22Rv1 (cell line): Measurements from ENCODE around the gene CYB5B.
A peak's percentile ranks its signal among the peaks of the same experiment; 100 is the strongest.

Source experiments
- H3K27ac ChIP-seq: fragments of 450-650 bp; 2 replicates; pipeline ENCODE4 v1.5.1; 2017
- ZFX ChIP-seq: fragments of 450-650 bp; IDR thresholded peaks from 2 replicates; pipeline ENCODE4 v1.6.1; 2017; ENCODE audit warnings: antibody characterized with exemption, borderline replicate concordance
- TF ChIP-seq, protein P1 (sequence below): fragments of 450-650 bp; IDR thresholded peaks from 2 replicates; pipeline ENCODE4 v1.5.1; 2017; ENCODE audit warnings: mild to moderate bottlenecking

CYB5B gene

DNA sequence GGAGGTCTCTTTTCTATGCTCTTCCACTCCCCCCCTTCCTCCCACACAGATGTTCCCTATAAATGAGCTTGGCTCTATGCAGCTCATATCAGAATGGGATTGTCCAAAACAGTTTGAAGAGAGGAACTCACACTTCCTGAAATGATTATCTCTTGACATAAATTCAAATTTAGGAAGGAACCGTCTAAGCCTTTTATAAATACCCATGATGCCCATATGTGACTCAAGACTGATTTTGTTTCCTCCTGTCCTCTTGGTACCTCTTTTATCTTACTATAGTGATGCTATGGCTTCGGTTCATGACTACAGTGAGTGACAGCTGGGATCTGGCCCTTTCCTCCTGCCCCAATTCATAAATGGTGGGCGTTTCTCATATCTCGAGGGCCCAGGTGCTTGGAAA lies 22.0 kb upstream of the CYB5B start:
- TF ChIP-seq, protein P1, sequence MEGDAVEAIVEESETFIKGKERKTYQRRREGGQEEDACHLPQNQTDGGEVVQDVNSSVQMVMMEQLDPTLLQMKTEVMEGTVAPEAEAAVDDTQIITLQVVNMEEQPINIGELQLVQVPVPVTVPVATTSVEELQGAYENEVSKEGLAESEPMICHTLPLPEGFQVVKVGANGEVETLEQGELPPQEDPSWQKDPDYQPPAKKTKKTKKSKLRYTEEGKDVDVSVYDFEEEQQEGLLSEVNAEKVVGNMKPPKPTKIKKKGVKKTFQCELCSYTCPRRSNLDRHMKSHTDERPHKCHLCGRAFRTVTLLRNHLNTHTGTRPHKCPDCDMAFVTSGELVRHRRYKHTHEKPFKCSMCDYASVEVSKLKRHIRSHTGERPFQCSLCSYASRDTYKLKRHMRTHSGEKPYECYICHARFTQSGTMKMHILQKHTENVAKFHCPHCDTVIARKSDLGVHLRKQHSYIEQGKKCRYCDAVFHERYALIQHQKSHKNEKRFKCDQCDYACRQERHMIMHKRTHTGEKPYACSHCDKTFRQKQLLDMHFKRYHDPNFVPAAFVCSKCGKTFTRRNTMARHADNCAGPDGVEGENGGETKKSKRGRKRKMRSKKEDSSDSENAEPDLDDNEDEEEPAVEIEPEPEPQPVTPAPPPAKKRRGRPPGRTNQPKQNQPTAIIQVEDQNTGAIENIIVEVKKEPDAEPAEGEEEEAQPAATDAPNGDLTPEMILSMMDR: no peak
- TF ChIP-seq ZFX: no peak
- 0 out of 2 replicates have a peak overlapping the region, but pooled peaks have one; percentile 6 for H3K27ac ChIP-seq

DNA sequence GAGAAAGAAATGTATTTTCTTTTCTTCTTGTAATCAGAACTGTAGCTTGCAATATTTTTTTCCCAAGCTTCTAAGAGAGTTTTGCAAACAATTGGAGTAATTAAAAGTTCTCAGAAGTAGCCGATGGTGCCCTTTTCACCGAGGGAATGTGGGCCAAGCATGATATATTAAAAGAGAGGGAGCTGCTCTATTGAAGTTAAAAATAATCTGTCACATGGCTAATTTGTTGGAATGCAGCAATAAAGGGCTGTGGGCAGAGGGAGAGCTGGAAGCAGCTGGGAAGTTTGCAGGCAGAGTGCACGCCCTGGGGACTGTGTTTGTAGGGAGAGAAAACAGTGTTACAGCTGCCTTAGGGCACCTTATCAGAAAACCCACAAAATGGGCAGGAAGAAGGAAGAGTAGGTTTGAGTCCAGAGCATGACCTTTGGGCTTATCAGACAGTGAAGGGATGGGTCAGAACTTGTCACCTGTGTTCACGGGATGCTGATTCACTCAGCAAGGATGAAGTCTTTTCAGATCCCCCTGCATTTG lies 20.1 kb upstream of the CYB5B start:
- peak overlapping the region; percentile 73 for H3K27ac ChIP-seq
- TF ChIP-seq, protein P1: no peak
- no peak for TF ChIP-seq ZFX

DNA sequence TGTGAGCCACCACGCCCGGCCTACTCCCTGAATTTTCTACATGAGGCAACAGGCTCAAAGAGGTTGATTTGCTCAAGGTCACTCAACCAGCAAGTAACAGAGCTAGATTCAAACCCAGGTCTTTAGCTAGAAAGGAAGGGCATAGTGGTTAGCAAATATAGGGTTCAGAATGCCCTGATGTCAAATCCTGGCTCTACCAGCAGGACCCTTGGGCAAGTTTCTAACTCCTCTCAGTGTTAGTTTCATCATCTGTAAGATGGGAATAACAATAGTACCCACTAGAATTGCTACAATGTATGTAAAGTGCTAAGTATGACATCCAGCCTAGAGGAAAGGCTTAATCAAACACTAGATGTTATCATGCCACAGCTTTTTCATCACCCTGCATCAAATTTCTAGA lies 19.1 kb upstream of the CYB5B start:
- H3K27ac ChIP-seq: peak overlapping the region; percentile 73
- TF ChIP-seq ZFX: no peak
- TF ChIP-seq, protein P1: no peak

DNA sequence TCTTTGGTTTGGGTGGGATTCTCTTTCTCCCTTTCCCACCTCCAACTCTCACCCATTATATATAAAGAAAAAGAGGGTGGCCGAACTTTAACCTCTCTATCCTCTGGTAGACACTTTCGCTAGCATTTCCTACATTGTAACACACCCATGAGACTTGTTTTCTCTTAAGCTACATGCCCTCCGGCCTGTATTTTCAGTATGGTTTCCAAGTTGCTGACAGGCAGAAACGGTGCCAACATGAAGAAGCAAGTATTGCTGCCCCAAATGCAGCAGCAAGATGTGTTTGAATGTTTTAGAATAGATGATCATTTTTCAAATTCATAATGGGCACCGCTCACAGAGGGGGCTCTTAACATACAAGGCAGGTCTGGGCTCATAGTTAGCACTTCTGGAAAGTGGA lies 18.7 kb upstream of the CYB5B start:
- TF ChIP-seq, protein P1: no peak
- TF ChIP-seq ZFX: no peak
- H3K27ac ChIP-seq: peak overlapping the region; percentile 73

DNA sequence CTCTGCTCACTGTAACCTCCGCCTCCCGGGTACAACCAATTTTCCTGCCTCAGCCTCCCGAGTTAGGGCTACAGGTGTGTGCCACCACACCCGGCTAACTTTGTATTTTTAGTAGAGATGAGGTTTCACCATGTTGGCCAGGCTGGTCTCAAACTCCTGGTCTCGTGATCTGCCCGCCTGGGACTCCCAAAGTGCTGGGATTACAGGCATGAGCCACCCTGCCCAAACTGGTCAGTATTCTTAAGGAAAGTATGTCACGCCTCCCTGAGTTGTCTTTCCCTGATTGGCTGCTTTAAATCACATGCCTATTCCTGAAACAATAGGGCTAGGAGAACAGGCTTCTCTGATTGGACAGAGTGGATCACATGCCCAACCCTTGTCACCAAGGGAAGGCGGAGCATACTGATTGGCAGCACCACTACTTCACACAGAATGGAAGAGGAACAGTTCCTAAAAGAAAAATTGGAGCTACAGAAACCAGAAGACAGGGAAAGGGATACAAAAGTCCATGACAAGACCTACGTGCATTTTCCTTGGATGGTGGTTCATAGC lies 17.6 kb upstream of the CYB5B start:
- H3K27ac ChIP-seq: peak overlapping the region; percentile 73
- TF ChIP-seq ZFX: no peak
- TF ChIP-seq, protein P1: no peak

DNA sequence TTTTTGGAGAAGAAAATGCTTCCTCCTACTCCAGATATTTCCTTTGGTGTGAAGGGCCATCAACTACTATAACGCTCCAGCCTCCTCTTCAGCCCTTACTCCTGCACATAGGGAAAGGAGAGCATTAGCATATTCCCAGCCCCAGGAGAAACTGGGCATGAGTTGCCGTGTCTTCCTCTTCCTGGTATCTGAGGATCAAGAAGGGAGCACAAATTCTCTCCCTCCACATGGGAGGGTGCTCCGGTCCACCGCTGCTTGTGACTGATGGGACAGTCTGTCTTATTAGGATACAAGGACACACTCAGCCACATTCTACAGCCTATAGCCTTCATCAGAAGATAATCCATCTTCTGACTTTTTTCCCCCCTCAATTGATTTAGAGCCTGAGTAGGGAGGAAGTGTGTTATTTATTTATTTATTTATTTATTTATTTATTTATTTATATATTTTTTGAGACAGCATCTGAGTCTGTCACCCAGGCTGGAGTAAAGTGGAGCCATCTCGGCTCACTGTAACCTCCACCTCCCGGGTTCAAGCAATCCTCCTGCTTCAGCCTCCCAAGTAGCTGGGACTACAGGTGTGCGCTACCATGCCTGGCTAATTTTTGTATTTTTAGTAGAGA lies 16.6 kb upstream of the CYB5B start:
- H3K27ac ChIP-seq: peak overlapping the region; percentile 73; the same call in 1 of the 2 replicates

More for the DNA sequence above, 16.6 kb upstream of the CYB5B start:
- no peak for TF ChIP-seq ZFX
- TF ChIP-seq, protein P1: no peak
